HG03432 (cell line): ENCODE data around the gene GOLGA5.
A peak's percentile ranks its signal among the peaks of the same experiment; 100 is the strongest.
"Not testable (repeated sequence)": the region's sequence is repeated elsewhere in the genome, so short reads cannot be mapped to it uniquely, and the experiment has no call there.

Experiments
- ATAC-seq: cut with Tn5 transposase; IDR thresholded peaks from one replicate; pipeline ENCODE4 v1.9.1; 2021; ENCODE audit warnings: mild to moderate bottlenecking, moderate library complexity; ENCODE audit not compliant: unreplicated experiment

Gene GOLGA5

GRCh38 chr14:92793709-92794546 is at the start of gene GOLGA5:
Gene GOLGA5, plus strand, starts transcription at chr14:92794305. Its CDS starts 3,133 bp downstream, at chr14:92797438.
- ATAC-seq: peak; percentile 96

GRCh38 chr14:92747701-92748258 is 46.3 kb upstream of the GOLGA5 start:
- peak; percentile 11 for ATAC-seq

GRCh38 chr14:92748259-92749016 is 45.7 kb upstream of the GOLGA5 start, which contains the start of gene LGMN:
Gene LGMN, minus strand, starts transcription at chr14:92748627. Its CDS starts 15,841 bp downstream, at chr14:92732786.
- peak; percentile 81 for ATAC-seq

- not testable (repeated sequence) for ATAC-seq
These were observed 43.8 kb upstream of the GOLGA5 start for GRCh38 chr14:92750222-92750728.

GRCh38 chr14:92750994-92751400 is 43.1 kb upstream of the GOLGA5 start:
- ATAC-seq: peak; percentile 27

- ATAC-seq: no peak
These were observed 42.3 kb upstream of the GOLGA5 start for GRCh38 chr14:92751819-92752218.

GRCh38 chr14:92753250-92753649 is 40.9 kb upstream of the GOLGA5 start:
- no peak for ATAC-seq

- no peak for ATAC-seq
These were observed 39.1 kb upstream of the GOLGA5 start for GRCh38 chr14:92754966-92755365.

GRCh38 chr14:92755495-92755894 is 38.6 kb upstream of the GOLGA5 start:
- ATAC-seq: no peak

- no peak for ATAC-seq
These were observed 37.7 kb upstream of the GOLGA5 start for GRCh38 chr14:92756446-92756845.

- ATAC-seq: peak; percentile 42
These were observed 34.8 kb upstream of the GOLGA5 start for GRCh38 chr14:92759300-92759678.

GRCh38 chr14:92759679-92760523 is 34.2 kb upstream of the GOLGA5 start:
- ATAC-seq: peak; percentile 65

GRCh38 chr14:92760524-92760805 is 33.6 kb upstream of the GOLGA5 start:
- ATAC-seq: no peak

- not testable (repeated sequence) for ATAC-seq
These were observed 30.2 kb upstream of the GOLGA5 start for GRCh38 chr14:92763666-92764631.

GRCh38 chr14:92768236-92768635 is 25.9 kb upstream of the GOLGA5 start:
- ATAC-seq: peak; percentile 95

GRCh38 chr14:92768795-92769194 is 25.3 kb upstream of the GOLGA5 start:
- ATAC-seq: no peak

GRCh38 chr14:92770484-92770883 is 23.6 kb upstream of the GOLGA5 start:
- ATAC-seq: no peak

GRCh38 chr14:92774572-92774971 is 19.5 kb upstream of the GOLGA5 start:
- ATAC-seq: no peak

GRCh38 chr14:92775292-92775691 is 18.8 kb upstream of the GOLGA5 start:
- peak; percentile 96 for ATAC-seq
